Esophagus squamous epithelium (tissue), 4 donors: ENCODE measurements around the gene HLA-DPB1.

Experiments used
- POLR2A ChIP-seq, 4 donors: fragments of 450-650 bp; IDR thresholded peaks; one replicate each; pipeline ENCODE4 v1.6.1; 2017; ENCODE audit warnings: antibody characterized with exemption in 4 of 4, mild to moderate bottlenecking in 4 of 4, moderate library complexity in 3 of 4
- TF ChIP-seq, protein P1 (sequence below), 6 experiments: fragments of 450-650 bp in 4 of 6; fragments of 200-600 bp in 2 of 6; sonication (generic) in 2 of 6; IDR thresholded peaks; one replicate each; pipeline ENCODE4 v1.5.1; 2016 to 2019; ENCODE audit warnings: antibody characterized with exemption in 6 of 6, mild to moderate bottlenecking in 4 of 6, moderate library complexity in 4 of 6

DNA sequence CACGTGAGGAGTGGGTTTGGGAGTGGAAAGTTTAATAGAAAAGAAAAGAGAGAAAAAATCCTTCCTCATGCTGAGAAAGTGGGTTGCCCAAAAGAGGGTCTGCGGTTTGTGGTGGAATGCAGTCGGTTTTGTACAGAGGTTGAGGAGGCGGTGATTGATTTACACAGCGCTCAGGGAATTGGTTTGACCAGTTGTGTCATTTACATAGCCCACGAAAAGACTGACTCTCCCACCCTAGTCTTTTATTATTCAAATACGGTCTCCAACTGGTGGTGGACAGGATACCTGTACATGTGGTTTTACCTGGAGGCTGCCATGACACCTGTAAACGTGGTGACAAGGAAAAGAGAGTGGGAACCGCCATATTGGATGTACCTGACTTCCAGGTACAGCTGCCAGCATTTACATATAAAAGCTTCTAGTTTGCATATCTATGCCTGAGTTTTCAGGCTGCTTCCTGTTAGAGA, 42.1 kb downstream of the HLA-DPB1 start:
- TF ChIP-seq, protein P1, sequence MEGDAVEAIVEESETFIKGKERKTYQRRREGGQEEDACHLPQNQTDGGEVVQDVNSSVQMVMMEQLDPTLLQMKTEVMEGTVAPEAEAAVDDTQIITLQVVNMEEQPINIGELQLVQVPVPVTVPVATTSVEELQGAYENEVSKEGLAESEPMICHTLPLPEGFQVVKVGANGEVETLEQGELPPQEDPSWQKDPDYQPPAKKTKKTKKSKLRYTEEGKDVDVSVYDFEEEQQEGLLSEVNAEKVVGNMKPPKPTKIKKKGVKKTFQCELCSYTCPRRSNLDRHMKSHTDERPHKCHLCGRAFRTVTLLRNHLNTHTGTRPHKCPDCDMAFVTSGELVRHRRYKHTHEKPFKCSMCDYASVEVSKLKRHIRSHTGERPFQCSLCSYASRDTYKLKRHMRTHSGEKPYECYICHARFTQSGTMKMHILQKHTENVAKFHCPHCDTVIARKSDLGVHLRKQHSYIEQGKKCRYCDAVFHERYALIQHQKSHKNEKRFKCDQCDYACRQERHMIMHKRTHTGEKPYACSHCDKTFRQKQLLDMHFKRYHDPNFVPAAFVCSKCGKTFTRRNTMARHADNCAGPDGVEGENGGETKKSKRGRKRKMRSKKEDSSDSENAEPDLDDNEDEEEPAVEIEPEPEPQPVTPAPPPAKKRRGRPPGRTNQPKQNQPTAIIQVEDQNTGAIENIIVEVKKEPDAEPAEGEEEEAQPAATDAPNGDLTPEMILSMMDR (IDR thresholded peaks at IDR 0.05), result no peak
- TF ChIP-seq POLR2A (IDR thresholded peaks at IDR 0.05), result no peak
